HG03175 (cell line): ENCODE results near the gene SHB.

Source experiments
- ATAC-seq: cut with Tn5 transposase; IDR thresholded peaks from one replicate; pipeline ENCODE4 v1.9.1; 2021; ENCODE audit warnings: mild to moderate bottlenecking, moderate library complexity; ENCODE audit not compliant: unreplicated experiment

SHB gene

DNA sequence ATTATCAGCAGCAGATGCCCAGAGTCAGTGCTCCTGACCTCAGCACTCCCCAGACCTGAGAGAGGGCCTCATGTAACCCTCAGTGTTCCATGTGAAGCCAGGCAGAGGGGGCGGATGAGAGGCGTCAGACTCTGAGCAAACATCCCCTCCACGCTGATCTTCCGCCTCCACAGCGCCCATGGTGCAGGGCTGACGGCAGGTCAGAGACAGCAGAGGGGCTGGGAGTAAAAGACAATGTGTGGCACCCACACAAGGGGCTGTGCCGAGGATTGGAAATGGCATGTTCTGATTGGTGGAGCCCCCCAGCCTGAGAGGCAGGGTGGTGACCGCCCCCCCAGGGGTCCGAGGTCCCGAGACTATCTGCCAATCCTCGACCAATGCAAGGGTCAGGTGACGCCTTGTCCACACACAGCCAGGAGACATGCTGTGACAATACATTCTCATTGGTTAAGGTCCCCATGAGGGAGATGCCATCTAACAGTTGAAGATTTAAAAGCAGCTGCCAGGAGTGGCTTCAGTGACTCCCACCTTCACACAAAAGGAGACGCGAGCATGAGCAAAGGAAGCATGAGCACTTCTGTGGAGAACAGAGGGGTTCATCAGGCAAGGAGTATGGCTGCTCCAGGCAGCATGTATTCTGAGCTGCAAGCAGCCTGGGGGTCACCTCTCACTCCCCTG, 145.8 kb downstream of the SHB start:
- no peak for ATAC-seq

DNA sequence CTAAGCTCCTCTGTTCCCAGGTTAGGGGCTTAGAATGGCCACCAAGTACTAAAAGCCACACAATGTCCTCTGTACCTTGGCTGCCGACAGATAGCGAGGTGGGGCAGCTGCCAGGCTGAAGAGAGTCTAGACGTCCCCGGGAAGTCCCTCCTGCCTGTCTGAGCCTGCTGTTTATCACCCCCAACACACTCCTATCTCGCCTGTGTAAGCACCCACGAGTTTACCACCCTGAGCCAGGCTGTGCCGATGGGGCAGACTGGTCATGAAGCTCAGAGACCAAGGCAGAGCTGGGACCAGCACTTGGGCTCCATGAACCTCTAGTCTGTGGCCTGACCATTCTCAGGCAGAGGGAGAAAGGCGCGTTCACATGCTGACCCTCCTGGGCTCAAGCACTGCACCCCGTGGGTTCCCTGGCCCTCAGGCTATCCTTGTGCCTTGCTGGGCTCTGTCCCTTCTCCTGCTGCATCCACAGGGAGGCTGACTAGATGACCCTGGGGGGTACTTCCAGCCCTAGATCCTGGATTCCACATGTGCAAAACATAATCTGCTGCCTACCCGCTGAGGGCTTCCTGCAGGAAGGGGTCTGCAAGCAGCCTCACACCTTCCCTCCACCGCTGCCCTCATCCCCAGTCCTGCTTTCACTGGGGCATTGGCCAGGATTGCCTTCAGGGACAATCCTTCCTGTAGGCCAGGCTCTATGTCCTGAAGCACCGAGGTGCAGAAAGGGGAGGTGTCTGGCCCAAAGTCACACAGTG, 146.5 kb downstream of the SHB start:
- no peak for ATAC-seq

DNA sequence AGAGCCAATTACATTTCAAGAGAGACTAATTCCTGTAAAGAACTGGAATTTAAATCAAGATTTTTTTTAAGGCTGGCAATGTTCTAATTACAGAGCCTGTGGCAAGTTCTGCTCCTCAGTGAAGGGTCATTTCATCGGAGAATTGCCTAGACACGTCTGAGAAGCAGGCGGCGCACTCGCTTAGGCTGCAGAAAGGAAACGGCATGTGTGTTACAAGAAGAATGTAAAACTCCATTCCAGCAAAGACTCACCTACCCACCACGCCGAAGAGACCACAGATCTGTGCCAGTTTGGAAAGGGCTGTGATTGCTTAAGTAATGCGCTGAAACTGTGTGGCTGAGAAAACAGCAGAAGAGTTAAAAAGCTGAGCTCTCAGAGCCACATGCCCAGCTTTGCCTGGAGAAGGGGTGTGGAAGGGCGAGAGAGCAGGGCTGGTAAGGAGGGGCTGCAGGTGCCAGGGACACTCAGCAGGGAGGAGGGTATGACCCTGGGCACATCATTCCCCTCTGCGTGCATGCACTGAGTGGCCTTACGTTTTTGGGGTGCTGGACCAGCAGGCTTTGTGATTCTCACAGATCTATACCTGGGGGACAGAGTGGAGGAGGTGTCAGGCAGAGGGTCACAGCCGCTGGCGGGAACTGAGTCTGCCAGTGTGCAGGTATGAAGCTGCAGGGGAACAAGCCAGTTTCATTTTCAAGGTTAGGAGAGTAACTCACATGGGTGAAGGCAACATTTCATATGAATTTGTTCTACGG, 147.3 kb downstream of the SHB start:
- ATAC-seq, result no peak

DNA sequence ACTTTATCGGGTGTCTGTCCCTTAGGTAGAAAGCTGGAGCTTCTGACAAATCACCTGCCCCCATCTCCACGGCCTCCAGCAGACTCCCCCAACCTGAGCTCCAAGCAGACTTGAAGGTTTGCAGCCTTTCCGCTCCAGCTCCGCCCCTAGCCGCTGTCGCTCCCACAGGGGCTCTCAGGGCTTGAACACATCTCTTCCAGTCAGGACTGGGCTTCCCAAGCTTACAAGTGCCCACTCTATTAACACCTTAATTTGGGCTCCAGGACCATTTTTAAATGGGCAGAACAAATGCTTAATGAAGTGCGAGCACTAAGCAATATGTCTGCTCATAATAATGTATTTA, 147.9 kb downstream of the SHB start:
- no peak for ATAC-seq

DNA sequence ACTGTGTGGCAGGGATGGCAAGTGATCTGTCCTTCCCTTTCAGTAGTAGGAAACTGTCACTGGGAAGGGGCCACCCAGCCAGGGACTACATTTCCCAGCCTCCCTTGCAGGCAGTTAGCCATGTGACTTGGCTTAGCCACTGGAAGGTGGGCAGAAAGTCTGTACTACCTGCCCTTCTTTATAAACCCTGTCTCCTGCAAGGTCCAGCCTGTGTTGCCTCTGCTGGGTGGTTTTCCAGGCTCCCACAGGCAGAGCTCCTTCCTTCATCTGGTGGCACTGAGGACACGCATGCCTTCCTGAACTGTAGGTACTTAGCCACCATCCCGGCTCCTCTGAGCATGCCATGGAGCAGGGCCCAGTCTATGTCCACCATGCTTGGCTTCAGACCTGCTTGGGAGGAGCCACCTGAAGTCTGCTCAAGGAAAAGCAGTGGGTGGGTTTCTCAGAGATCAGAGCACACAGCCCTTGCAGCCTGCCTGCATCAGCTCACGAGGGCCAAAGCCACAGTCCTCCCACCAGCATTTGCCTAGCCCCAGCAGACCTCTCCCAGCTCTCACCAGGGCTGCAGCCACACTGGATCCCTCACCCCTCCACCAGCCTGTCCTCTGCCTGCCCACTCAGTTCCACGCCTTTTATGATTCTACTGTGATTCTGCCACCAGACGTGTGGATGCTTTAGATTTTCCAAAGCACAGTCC, 148.4 kb downstream of the SHB start:
- peak; percentile 71 for ATAC-seq

DNA sequence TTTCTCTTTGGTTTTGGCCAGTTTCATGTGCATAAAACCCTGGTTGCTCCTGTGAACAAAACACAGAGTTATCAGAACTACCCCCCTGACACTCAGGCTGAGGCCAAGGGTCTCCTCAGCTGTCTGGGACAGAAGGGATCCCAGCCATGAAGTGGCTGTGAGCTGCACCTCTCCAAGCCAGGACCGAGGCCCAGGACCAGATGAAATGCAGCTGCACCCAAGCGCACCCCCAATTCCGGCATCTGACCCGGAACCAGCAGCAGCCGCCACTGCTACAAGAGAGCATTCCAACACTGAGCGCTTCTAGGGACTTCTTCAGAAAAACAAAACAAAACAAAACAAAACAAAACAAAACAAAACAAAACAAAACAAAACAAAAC, 149.1 kb downstream of the SHB start:
- ATAC-seq, result no peak

DNA sequence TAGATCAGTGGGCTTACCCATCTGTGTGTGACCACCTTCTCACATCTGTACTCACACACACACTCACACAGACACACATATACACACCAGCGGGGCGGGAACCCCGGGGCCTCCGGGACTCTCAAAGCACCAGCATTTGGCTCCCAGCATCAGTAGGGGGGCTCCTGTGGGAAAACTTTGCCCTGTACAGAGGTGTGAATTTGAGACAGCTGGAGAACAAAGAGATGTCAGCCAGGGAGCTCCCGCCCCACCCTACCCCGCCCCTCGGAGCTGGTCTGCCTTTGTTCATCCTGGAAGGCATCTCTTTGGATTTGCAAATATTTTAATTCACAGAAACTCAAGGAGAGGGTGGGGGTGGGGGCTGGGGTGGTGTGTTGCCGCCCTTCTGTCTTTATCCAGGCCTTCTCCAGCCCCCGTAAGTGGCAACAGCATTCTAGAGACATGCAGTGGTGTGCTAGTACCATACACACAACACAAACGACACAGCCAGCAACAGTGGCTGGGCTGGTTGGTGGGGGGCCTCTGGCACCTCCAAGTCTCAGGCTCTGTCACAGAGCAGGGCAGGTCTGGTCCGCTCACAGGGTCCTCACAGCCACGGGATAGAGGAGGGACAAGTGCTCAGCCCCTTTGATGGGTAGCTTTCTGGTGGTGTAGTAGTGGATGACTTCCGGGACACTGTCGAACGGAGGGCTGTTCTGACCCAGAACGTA, 149.6 kb downstream of the SHB start:
- no peak for ATAC-seq

DNA sequence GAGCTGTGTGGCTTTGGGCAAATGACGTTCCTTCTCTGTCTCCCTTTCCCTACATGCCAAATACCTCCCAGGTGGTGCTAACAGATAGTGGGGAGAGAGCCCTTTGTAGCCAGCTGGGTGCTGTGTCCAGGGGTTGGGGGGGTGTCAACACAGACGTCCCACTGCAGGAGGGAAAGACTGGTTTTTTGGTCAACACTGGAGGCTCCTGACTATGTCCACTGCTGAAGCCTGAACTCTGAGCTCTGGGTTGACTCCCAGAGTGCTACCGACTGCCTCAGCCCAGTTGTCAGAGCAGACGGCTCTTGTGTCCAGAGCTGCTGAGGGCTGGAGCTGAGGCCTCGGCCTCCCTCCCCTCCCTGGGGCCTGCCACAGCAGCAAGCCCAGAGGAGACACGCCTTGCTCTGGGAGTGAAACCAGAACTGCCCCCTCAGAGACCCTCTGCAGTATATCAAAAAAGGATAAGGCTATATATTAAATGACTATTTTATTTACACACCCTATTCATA, 150.3 kb downstream of the SHB start:
- ATAC-seq, result no peak

DNA sequence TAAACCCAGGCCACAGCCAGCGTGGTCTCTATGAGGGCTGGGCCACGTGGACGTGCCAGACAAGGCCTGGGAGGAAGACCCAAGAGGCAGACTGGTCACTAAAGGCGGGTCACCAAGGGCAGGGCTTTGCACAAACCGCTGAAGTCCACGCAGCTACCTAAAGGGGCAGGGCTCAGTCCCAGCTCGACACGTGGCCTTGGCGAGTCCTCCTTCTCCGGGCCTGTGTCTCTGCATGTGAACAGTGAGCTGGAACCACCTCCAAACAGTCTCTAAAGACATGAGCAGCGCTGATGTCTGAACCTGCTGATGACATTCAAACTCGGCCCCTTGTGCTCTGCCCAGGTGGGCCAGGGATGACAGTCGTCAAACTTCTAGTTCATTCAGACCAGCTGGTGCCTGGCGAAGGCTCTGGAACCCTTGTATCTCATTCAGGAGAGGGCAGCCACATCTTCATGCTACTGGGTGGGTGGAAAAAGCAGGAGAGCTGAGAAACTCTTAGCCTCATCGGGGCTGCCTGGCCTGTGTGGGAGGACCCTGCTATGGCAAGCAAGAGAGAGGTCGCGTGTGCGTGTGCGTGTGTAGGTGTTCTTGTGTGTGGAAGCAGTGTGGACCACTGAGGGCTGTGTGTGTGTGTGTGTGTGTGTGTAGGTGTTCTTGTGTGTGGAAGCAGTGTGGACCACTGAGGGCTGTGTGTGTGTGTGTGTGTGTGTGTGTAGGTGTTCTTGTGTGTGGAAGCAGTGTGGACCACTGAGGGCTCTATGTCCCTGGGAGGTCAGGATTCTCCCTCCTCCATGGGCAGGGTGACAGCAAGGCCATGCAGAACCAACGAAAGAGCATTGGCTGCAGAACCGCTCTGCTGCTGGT, 151.0 kb downstream of the SHB start:
- no peak for ATAC-seq

DNA sequence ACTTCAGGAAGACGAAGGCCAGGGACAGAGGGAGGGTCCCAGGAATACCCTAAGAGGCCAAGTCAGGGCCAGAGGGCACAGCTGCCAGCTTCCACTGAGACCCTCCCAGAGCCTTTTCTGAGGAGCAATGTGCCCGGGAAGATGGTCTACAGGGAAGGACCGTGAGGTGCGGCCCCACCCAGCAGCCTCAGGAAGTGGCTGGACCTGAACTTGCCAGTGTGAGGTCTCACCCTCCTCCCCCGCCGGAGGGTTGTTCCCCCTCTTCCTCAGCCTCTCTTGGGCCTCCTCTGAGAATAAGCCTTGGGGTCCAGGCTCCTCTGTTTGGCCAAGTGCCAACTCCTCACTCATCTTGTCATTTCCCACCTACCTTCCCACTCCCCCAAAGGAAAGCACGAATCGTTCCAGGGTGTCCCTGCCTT, 151.7 kb downstream of the SHB start:
- no peak for ATAC-seq

DNA sequence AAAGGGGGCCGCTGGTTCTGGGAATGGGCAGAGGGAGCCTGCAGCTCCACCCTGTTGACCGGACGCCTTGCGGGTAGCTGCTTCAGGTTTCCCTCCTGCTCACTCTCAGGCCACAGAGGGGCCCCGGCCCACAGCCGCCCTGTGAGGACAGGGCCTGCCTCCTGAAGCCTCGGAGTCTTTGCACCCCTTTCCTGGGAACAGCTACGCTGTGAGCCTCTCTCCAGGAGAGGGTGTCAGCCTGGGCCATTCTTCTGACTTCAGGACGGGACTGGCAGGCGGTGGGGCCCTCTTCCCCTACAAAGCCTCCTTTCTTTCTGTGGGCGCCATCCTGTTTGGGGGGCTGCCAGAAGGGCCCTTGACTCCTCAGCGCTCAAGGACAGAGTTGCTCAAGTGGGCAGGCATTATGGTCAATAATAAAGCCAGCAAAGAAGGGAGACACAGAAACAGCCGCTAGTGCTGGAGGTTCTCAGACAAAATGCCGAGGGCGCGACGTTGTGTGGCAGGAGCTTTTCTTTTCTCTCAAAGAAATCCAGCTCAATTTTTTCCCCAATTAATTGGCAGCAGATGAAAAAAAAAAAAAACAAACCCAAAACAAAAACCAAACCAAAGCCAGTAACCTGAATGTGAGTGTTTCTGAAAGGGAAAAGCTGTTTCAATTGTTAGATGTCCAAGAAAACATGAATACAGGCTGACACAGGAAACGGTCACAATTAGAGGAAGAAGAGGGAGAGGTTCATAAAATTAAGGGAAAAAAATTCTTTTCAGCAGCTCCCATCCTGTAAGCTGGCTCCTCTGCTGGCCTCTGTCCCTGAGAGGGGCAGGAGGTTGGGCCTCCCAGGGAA, 152.3 kb downstream of the SHB start:
- no peak for ATAC-seq

DNA sequence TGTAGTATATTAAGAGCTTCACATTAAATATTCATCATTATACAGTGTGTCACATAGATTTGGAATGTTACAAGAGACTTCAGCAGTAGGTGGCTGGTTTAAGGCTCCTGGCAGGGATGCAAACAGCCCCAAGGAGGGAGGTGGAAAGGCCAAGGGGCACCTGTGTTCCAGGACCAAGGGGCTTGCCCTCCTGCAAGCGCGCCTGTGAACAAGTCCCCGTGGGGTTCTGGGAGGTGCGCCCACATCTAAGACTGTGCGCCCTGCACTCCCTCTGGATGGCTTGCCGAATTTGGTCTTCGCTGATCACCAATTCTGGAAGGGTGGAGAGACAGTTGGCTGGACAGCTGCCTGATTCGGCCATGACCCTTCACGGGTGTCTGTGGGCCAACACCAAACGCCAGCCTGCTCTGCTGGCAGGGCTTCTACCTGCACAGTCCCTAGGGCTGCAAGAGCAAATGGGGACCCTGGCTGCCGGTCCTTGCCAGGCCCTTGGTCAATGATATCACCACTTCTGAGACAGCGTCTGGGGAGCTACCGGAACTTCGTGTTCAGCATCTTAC, 153.0 kb downstream of the SHB start:
- ATAC-seq, result no peak

DNA sequence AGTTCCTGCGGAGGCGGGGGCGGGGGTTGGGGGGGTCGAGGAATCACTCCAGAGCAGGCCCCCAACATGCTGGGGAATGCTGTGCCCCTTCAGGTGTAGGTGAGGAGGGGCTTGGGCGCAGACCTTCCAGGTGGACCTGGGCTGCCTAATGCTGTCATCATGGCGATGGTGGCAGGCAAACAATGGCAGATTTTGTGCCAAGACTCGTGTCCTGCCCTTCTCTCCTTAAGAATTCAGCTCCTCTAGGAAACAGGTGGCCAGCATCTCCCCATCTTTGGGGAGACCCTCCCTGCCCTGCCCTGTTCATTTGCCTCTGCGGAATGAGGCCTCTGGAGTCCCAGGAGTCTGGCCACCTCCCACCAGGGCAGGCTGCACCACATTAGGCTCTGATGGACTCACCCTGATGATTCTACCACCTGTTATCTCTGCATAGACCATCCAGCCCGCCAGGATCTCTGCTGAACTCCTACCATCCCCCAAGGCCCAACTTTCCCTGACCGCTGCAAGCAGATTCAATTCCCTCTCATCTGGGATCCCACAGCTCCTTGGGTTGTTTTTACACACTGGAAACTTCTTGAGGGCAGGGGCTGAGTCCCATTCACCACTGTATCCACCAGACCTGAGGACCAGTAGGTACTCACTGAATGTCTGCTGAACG, 154.2 kb downstream of the SHB start:
- no peak for ATAC-seq

DNA sequence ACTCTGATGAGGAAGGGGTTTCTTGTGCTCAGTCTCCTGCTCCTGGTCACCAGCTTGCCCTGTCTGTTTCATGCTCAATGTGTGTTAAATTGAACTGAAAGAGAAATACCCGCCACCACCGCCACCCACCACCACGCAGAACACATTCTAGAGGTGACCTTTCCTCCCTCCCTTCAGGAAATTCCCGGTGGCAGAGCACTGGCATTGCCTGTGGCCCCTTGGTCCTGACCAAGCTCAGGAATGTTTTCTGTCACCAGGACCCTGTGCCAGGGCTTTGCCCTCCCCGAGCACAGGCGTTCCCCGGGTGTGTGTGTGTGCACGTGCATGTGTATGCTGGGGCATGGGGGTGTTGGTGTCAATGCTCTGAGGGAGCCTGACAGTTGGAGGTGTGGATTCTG, 154.9 kb downstream of the SHB start:
- no peak for ATAC-seq

DNA sequence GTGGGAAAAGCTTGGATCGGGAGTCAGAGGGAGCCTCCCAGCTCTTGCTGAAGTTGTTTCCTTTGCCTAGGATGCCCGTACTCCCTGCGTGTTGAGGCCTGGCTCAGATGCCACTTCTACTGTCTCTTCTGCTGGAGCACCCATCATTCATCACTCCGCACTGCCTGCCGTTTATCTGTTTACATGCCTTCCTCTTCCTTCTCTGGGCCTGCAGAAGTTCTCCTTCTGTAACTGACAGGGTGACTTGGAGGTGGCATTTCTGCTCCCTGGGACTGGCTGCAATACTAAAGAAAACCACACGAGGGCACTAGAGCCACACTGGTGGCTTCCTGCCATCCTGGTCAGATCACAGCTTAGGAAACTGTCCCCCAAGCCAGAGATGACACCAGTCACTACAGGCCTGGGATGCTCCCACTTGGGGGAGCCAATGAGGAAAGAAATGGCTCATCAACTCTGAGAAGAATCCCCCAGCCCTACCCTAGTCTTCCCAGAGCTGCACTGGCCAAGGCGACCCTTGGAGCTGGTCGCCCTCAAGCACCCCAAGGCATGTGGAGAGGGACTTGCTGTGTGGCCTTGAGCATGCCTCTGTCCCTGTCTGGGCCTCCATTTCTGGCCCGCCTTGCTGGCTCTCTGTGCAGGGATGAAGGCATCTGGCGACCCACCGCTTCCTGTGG, 155.4 kb downstream of the SHB start:
- ATAC-seq, result peak; percentile 81

DNA sequence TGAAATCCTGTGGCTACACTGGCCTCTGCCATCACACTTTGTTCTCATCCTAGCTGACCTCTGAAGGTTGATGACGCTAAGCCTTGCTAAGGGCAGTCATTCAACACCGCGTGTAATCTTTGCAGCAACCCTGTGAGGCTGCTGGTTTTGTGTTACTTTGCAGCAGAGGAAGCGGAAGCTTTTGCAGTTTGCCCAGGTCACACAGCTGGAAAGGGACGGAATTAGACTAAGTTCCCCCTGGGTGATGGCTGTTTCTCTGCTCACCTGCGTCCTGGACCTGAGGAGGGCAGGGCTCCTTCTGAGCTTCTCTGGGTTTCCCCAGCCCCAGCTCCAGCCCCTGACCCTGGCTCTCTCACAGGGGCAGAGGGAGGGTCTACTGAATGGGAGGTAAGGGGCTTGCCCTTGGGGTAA, 157.8 kb downstream of the SHB start:
- no peak for ATAC-seq

DNA sequence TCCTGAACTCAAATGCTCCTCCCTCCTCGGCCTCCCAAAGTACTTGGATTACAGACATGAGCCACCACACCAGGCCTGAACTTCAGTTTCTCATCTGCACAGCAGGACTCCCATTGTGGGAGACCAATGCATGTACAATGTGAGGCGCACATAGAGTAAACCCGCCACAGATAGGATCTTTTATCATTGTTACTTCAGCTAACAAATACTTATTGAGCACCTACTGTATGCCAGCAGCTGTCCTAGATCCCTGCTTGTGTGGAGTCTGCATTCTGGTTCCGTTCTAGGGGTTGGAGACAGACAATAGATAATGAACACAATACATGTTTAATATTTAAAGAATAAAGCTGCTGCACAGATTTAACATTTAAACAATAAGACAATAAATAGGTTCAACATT, 158.8 kb downstream of the SHB start:
- ATAC-seq, result no peak
